GM19099 (cell line): Measurements from ENCODE around the gene AGPAT4.

Source experiments
- POLR2A ChIP-seq: IDR thresholded peaks from 3 replicates; pipeline ENCODE4 v1.6.1; 2011; ENCODE audit warnings: low read depth; ENCODE audit not compliant: insufficient read length; ENCODE audit errors: extremely low read depth

Gene AGPAT4

GRCh38 chr6:161181121-161181520, 92.7 kb downstream of the AGPAT4 start:
- no peak for TF ChIP-seq POLR2A

- TF ChIP-seq POLR2A = no peak
These were observed 102.7 kb downstream of the AGPAT4 start for GRCh38 chr6:161171207-161171606.

- TF ChIP-seq POLR2A = no peak
These were observed 104.2 kb downstream of the AGPAT4 start for GRCh38 chr6:161169696-161170095.

- no peak for TF ChIP-seq POLR2A
These were observed 104.8 kb downstream of the AGPAT4 start for GRCh38 chr6:161169035-161169434.

- no peak for TF ChIP-seq POLR2A
These were observed 105.5 kb downstream of the AGPAT4 start for GRCh38 chr6:161168281-161168891.

- TF ChIP-seq POLR2A = no peak
These were observed 107.2 kb downstream of the AGPAT4 start for GRCh38 chr6:161166677-161167076.

- no peak for TF ChIP-seq POLR2A
These were observed 107.7 kb downstream of the AGPAT4 start for GRCh38 chr6:161166176-161166575.

- TF ChIP-seq POLR2A = no peak
These were observed 109.7 kb downstream of the AGPAT4 start for GRCh38 chr6:161164182-161164625.

- TF ChIP-seq POLR2A = no peak
These were observed 110.2 kb downstream of the AGPAT4 start for GRCh38 chr6:161163466-161164181.

- no peak for TF ChIP-seq POLR2A
These were observed 111.1 kb downstream of the AGPAT4 start for GRCh38 chr6:161162722-161163121.

- TF ChIP-seq POLR2A = no peak
These were observed 111.8 kb downstream of the AGPAT4 start for GRCh38 chr6:161161889-161162624.

GRCh38 chr6:161161121-161161520, 112.7 kb downstream of the AGPAT4 start:
- TF ChIP-seq POLR2A = no peak

- TF ChIP-seq POLR2A = no peak
These were observed 119.0 kb downstream of the AGPAT4 start for GRCh38 chr6:161154796-161155335.

- no peak for TF ChIP-seq POLR2A
These were observed 120.1 kb downstream of the AGPAT4 start for GRCh38 chr6:161153725-161154124.

GRCh38 chr6:161152907-161153662, 120.8 kb downstream of the AGPAT4 start:
- TF ChIP-seq POLR2A = no peak
